CD4-positive, alpha-beta T cell treated with Interleukin-6 at 100 ng/mL for 8 hours (primary cell): ENCODE results near the gene COL4A4.
"Not testable (repeated sequence)": the region's sequence is repeated elsewhere in the genome, so short reads cannot be mapped to it uniquely, and the experiment has no call there.

Experiments
- DNase-seq: peaks from one replicate; pipeline ENCODE4 v3.0.0-alpha.2; 2020; ENCODE audit warnings: mixed read lengths, low spot score

Gene COL4A4

DNA sequence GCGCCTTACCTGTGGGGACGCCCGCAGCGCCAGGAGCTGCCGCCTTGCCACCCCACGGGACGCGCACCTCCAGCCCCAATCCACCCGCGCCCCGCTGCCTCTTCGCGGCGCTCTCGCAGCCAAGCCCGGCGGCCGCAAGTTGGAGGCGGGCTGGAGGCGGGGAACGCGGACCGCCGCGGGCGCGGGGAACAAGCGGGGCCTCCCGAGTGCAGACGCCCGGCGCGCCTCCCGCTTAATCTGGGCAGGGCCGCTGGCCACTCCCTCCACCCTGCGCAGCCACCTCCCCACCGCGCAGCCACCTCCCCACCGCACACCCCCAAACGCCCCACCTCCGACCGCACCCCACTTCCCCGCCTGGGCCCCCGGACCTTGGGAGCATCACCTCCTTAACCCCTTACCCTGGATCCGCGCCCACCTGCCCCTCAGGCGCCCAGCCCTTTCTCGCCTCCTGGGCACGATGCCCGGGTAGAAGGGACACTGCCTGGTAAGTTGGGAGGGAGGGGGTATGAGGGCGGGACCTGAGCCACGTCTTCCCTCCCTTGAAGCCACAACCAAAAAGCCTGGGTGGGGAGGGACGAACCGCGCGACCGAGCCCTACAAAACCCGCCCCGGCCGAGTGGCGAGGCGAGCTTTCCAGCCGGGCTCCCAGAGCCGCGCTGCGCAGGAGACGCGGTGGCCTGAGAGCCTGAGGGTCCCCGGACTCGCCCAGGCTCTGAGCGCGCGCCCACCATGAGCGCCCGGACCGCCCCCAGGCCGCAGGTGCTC, at the start of gene COL4A4, which contains the start of gene COL4A3:
COL4A4 (minus strand) TSS at position 208 of the 765 bp plus-strand sequence. CDS start 16,722 bp downstream, outside the sequence.
COL4A3 (plus strand) TSS at position 627 of the 765 bp plus-strand sequence; CDS start at position 730, 103 bp downstream.
- DNase-seq, result no peak

- DNase-seq, result no peak
These were observed 43.6 kb upstream of the COL4A4 start for GRCh38 chr2:227207573-227207972.

DNA sequence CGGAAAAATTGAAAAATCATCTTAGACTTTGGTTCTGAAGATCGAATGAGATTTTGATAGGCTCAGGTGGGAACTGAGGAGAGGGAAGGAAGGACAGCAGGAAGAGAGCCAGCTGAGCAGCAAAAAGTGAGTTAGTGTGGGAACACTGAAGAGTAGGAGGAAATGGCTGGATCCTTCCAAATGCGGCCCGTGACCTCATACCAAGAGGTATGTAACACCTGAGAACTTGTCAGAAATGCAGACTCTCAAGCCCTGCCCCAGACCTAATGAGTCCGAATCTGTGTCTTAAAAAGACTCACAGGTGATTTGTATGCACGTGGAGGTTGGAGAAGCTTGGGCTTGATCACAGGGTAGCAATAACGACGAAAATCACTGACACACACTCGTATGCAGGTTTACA, 42.4 kb upstream of the COL4A4 start:
- DNase-seq, result no peak

GRCh38 chr2:227205701-227206100, 41.7 kb upstream of the COL4A4 start:
- DNase-seq, result no peak

GRCh38 chr2:227204452-227204851, 40.4 kb upstream of the COL4A4 start:
- DNase-seq, result no peak

- no peak for DNase-seq
These were observed 37.8 kb upstream of the COL4A4 start for GRCh38 chr2:227201771-227202170.

DNA sequence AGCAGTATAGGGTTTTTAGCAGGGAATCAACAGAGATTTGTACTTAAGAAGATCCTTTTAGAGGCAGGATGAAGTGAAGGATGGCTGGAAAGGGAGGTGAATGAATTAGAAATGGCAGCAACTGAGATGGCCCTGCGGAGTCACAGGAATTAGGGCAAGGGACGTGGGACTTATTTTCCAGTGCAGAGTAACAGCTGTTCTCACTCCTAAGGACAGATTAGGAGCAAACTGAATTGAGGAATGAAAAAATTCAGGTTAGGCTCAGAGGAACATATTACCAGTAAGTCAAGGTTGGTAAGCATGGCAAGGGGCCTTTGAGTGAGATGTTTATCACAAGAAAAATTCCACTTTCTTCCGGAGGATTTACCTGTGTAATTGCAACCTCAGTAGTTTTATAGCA, 34.9 kb upstream of the COL4A4 start:
- DNase-seq, result no peak

GRCh38 chr2:227194219-227194618, 30.2 kb upstream of the COL4A4 start:
- no peak for DNase-seq

GRCh38 chr2:227192491-227192890, 28.5 kb upstream of the COL4A4 start:
- no peak for DNase-seq

DNA sequence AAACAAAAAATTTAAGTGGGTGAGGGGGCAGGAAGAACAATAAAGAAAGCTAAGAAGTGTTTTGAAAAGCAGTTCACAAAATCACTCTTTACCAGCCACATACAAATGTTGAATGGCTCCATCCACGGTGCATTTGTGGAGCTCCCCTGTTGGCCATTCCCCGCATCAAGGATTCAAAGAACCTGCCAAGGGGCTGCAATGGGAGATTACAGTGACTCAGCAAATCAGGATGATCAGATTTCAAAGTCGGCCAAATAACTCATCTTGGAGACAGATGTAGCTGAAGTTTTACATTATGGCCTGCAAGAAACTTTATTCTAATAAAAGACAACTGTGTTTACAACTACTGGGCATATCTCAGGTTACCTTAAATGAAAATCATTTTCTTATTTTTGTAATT, 27.4 kb upstream of the COL4A4 start:
- DNase-seq, result no peak

DNA sequence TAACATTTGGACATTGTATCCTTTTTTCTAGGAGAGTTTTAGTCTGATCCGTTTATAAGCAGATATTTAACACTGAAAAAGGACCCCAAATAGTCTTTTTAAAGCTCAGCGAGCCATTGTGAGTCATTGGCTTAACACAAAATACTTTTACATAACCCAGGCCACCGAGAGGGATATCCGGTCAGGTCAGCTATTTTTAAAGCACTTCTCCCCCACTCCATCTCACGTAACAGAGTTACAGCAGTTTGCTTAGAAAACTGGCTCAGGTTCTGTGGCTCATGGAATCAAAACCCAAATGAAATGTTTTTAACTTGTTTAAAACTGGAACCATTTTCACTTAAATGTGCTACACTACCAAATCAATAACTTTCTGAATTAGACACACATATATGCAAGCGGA, 24.3 kb upstream of the COL4A4 start:
- no peak for DNase-seq

- DNase-seq, result no peak
These were observed 22.7 kb upstream of the COL4A4 start for GRCh38 chr2:227186751-227187150.

DNA sequence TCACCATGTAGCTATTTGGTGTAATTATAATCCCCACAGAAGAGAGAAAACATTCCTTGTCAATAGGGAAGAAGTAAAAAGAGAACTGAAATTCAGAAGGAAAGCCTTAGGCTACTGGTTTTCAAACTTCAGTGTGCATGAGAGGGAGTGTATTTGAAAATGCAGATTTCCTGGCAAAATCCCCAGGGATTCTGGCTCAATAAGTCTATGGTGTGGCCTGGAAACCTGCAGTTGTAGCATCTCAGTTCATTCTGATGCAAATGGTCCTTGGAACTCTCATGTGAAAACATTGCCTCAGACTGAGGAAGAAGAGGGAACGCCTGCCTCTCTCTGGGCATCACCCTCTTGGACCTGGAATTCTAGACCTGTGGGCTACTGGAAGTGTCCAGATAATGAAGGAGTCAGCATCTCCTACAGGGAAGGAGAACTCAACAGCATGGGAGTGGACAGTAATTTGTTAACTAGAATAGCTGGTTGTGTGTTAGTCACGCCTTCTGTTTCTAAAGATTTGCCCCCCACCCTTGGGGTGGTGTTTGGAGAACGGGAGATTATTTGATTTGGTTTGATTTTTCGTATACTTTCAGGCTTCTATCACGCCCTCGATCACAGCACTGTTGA, 21.7 kb upstream of the COL4A4 start:
- no peak for DNase-seq

GRCh38 chr2:227183657-227184367, 19.8 kb upstream of the COL4A4 start:
- no peak for DNase-seq

DNA sequence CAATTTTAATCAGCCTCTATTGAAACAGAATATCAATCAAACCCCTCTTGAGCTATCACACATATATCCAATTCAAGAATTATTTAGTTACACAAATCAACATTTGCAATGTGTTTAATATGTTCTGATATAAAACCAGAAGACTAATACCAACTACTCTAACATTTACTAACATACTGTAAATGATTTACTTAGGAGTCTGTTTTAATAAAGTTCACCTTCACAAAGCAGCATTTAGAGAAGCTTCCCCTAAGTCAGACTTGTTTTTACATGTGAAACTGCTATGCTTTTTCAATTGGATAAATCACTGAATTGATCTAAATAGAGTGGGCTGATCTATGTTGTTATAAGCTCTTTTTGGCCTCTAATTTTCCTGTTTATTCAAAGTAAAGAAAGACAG, 18.8 kb upstream of the COL4A4 start:
- no peak for DNase-seq

GRCh38 chr2:227180770-227181169, 16.8 kb upstream of the COL4A4 start:
- no peak for DNase-seq

GRCh38 chr2:227179988-227180685, 16.1 kb upstream of the COL4A4 start:
- DNase-seq, result no peak

DNA sequence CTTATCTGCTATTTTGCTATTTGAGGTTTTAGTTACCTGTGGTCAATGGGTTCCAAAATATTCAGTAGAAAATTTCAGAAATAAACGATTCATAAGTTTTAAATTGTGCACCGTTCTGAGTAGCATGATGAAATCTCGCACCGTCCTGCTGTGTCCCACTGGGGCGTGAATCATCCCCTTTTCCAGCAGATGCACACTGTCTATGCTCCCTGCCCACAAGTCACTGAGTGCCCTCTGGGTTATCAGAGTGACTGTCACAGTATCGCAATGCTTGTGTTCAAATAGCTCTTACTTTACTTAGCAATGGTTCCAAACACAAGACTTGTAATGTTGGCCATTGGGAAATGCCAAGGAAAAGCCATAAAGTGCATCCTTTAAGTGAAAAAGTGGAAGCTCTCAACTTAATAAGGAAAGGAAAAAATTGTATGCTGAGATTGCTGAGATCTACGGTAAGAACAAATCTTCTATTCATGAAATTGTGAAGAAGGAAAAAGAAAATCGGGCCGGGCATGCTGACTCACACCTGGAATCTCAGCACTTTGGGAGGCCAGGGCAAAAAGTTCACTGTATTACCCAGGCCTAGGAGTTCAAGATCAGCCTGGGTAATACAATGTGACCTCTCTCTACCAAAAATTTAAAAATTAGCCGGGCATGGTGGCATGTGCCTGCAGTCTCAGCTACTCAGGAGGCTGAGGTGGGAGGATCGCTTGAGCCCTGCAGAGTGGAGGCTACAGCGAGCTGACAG, 13.8 kb upstream of the COL4A4 start:
- no peak for DNase-seq

DNA sequence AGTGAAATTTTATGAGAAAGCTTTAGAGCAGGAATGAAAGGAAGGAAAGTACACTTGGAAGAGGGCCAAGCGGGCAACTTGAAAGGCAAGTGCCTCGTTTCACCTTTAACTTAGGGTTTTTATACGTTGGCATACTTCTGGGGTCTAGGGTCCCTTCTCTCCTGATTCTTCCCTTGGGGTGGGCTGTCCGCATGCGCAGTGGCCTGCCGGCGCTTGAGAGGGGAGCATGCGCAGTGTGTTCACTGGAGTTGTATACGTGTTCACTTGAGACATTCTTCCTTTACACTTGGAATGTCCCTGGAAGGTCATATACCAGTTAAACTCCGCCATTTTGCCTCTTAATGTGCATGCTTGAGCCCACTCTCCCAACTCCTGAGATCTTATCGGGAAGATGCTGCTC, 7.8 kb upstream of the COL4A4 start:
- DNase-seq, result not testable (repeated sequence)

DNA sequence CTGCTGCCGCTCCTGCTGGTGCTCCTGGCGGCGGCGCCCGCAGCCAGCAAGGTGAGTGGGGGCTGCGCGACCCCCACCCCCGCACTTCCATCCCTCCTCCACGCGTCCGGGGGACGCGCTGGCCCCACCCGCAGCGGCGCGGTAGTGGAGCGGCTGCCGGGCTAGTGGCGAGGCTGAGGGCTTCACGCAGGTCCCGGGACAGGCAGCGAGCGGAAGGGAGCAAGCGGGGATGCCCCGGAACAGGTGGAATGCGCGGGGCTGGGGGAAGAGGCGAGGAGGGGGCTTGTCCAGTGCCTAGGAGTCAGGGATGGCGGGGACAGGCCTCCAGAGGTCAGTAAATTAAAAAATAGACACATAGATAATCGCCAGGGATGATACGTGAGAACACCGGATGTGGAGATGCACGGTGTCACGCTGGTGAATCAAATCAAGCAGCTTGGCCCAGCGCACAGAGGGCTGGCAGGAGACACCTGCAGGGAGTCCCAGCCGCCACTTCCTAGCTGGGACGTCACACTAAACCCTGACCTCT, 822 bp upstream of the COL4A4 start:
- no peak for DNase-seq

DNA sequence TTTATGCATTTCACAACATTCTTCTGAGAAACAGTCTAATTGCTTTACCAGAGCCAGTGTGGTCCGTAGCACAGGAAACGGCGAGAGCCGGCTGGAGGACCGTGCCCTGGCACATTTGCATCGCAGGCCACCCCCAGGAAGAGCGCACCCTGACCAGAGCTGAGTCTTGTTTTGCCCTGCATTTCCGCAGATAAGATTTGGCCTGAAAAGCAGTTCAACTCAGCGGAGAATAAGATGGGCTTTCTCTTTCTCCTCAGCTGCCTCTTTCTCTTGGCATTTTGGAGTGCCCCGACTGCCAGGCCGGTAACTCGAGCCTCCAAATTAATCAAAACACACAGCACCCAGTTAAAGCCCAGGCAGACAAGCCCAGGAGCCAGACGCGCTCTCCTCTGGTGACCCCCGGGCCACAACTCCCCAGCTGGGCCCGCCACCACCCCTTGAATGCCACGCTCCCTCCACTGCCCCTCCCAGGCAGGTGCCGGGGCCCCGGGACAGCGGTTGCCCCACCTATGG, 464 bp downstream of the COL4A4 start:
- DNase-seq, result no peak
